K562 (cell line): ENCODE measurements around the gene CBLL1. TPM values are rescaled to one million over a fixed set of nuclear protein-coding genes. Genes with fewer than 3 reads are reported as not detected.

Experiments used
- ATAC-seq: fragments of 200-7000 bp; cut with Tn5 transposase; 3 replicates; pipeline ENCODE4 v1.9.1; 2020; ENCODE audit warnings: moderate library complexity
- BruUV-seq: library from RNA; stranded (reverse); fragments of 400-500 nt; replicated peaks from 2 replicates; lab custom pipeline; 2021; lab: Mats Ljungman, UMichigan
- CTCF ChIA-PET: fragments of 300-600 bp; formaldehyde crosslinking; extraction: SDS; loops from one replicate; lab custom pipeline; 2021; ENCODE audit warnings: low intra/inter-chr PET ratio; lab: Yijun Ruan, JAX
- POLR2A ChIA-PET: fragments of 300-600, 350-650 bp; sonication (Branson Sonifier 250); formaldehyde crosslinking; extraction: SDS; loops from one replicate; lab custom pipeline; 2021; ENCODE audit warnings: antibody characterized with exemption, inconsistent platforms; lab: Yijun Ruan, JAX
- DNase-seq, 4 experiments: peaks; one replicate each; pipeline versions ENCODE4 v3.0.0 to v3.0.0-alpha.2; 2011 to 2018; ENCODE audit warnings: low spot score in 3 of 4, mixed read lengths in 3 of 4; ENCODE audit errors: extremely low read depth in 1 of 4
- FAIRE-seq: peaks from 2 replicates; lab custom pipeline; 2011; peaks lifted over from hg19 to GRCh38; lab: Jason Lieb, UNC
- H2AFZ ChIP-seq: 2 replicates; pipeline ENCODE4 v1.6.0; 2011; ENCODE audit warnings: low read depth, low read length, control low read depth, inconsistent platforms
- H3K27ac ChIP-seq: fragments of 200-600 bp; 3 replicates; pipeline ENCODE4 v1.8.0; 2011; ENCODE audit warnings: low read depth, mild to moderate bottlenecking, control low read depth, inconsistent platforms, low read length, moderate library complexity, mixed read lengths; ENCODE audit errors: extremely low read depth
- H3K27me3 ChIP-seq, 2 experiments: fragments of 300-600 bp in 1 of 2; 2 replicates in 1 of 2; 3 replicates in 1 of 2; pipeline versions ENCODE4 v1.6.0 to v1.8.0; 2011; ENCODE audit warnings: inconsistent platforms in 2 of 2, low read length in 2 of 2, mild to moderate bottlenecking in 1 of 2, mixed read lengths in 1 of 2, moderate library complexity in 1 of 2; ENCODE audit not compliant: control insufficient read depth in 2 of 2, insufficient read depth in 2 of 2
- H3K36me3 ChIP-seq: fragments of 300-600 bp; 3 replicates; pipeline ENCODE4 v1.8.0; 2011; ENCODE audit warnings: mild to moderate bottlenecking, low read length, inconsistent platforms; ENCODE audit not compliant: control insufficient read depth, insufficient read depth
- H3K4me1 ChIP-seq, 2 experiments: fragments of 200-600 bp in 1 of 2; replicated peaks in 1 of 2; 2 replicates in 1 of 2; 3 replicates in 1 of 2; pipeline versions ENCODE4 v1.5.1 to v1.8.0; 2011; ENCODE audit warnings: inconsistent platforms in 2 of 2, low read length in 2 of 2, mild to moderate bottlenecking in 1 of 2, mixed read lengths in 1 of 2, moderate library complexity in 1 of 2; ENCODE audit not compliant: control insufficient read depth in 2 of 2, insufficient read depth in 2 of 2
- H3K4me2 ChIP-seq: 2 replicates; pipeline ENCODE4 v1.6.1; 2011; ENCODE audit warnings: low read length, control low read depth, inconsistent platforms, mixed read lengths; ENCODE audit not compliant: insufficient read depth
- H3K4me3 ChIP-seq: fragments of 200-600 bp; sonication (generic), shearing (Covaris generic); 2 replicates; pipeline ENCODE4 v1.5.1; 2016; ENCODE audit warnings: control low read depth, inconsistent platforms
- H3K79me2 ChIP-seq: fragments of 200-600 bp; 3 replicates; pipeline ENCODE4 v1.8.0; 2011; ENCODE audit warnings: low read length, inconsistent platforms; ENCODE audit not compliant: control insufficient read depth, insufficient read depth
- H3K9ac ChIP-seq, 2 experiments: 2 replicates each; pipeline versions ENCODE4 v1.6.0 to v1.6.1; 2011; ENCODE audit warnings: low read depth in 2 of 2, low read length in 2 of 2, control low read depth in 1 of 2, inconsistent platforms in 1 of 2, mild to moderate bottlenecking in 1 of 2, mixed read lengths in 1 of 2; ENCODE audit not compliant: insufficient read depth in 1 of 2
- H3K9me1 ChIP-seq: one replicate; pipeline ENCODE4 v1.6.0; 2011; ENCODE audit warnings: inconsistent platforms, mild to moderate bottlenecking, low read length, moderate library complexity; ENCODE audit not compliant: control insufficient read depth, insufficient read depth
- H3K9me3 ChIP-seq: replicated peaks from 2 replicates; pipeline ENCODE4 v1.5.1; 2011; ENCODE audit warnings: low read depth, low read length, inconsistent platforms; ENCODE audit not compliant: control insufficient read depth, insufficient read depth
- H4K20me1 ChIP-seq: replicated peaks from 2 replicates; pipeline ENCODE4 v1.6.1; 2011; ENCODE audit warnings: low read length, inconsistent platforms, mixed read lengths; ENCODE audit not compliant: control insufficient read depth, insufficient read depth
- DPF2 ChIP-seq: fragments of 450-650 bp; IDR thresholded peaks from 2 replicates; pipeline ENCODE4 v1.6.1; 2016
- GMEB1 ChIP-seq: fragments of 250-450 bp; sonication (Bioruptor Pico); IDR thresholded peaks from 2 replicates; pipeline ENCODE4 v1.4.0; 2020; ENCODE audit warnings: mild to moderate bottlenecking
- MTF1 ChIP-seq: fragments of 250-450 bp; sonication (Bioruptor Pico); IDR thresholded peaks from 2 replicates; pipeline ENCODE4 v1.9.0; 2021; ENCODE audit warnings: moderate library complexity, mild to moderate bottlenecking, inconsistent platforms, borderline replicate concordance
- SMAD3 ChIP-seq: fragments of 450-650 bp; formaldehyde crosslinking; conservative IDR thresholded peaks from 2 replicates; pipeline ENCODE4 v1.4.0; 2020; ENCODE audit warnings: mild to moderate bottlenecking
- WGBS: fragments of 100-300 bp; shearing (Covaris generic); methylation state at CpG from one replicate; pipeline ENCODE4 v1.1.6; 2016; ENCODE audit warnings: low coverage, mixed read lengths; ENCODE audit not compliant: insufficient coverage; ENCODE audit errors: missing lambda C conversion rate; 5-methylcytosine and 5-hydroxymethylcytosine counted together
- in situ Hi-C: fragments of 300-500 bp; cut with MboI; formaldehyde crosslinking; loops from 4 replicates; pipeline ENCODE4 v1.15.0; 2018; ENCODE audit warnings: inconsistent platforms, mixed read lengths
- intact Hi-C: fragments of 100-400 bp; cut with micrococcal nuclease; formaldehyde crosslinking; loops from 2 replicates; pipeline ENCODE4 v1.14.2; 2022
- polyA plus RNA-seq, 8 experiments: library from polyadenylated mRNA; depleted of rRNA in 4 of 8; stranded (reverse) in 5 of 8; unstranded in 3 of 8; fragments of >200 nt; fragmentation: Nextera tagmentation in 2 of 8; fragmentation: Illumina TruSeq in 1 of 8; extraction: Ambion mirVana in 2 of 8; extraction: Trizol in 1 of 8; gene quantifications; 2 replicates each; pipeline versions ENCODE4 v1.2.1 to v1.2.3, GENCODE V29; 2011 to 2014; ENCODE audit warnings: inconsistent platforms in 1 of 8, missing spikeins in 1 of 8
- total RNA-seq, 7 experiments: library from RNA; depleted of rRNA in 6 of 7; stranded (reverse); fragments of >200 nt in 6 of 7; fragmentation: Illumina TruSeq in 2 of 7; extraction: Trizol in 2 of 7; gene quantifications; 2 replicates each; pipeline versions ENCODE4 v1.2.1 to v1.2.3, GENCODE V29; 2011 to 2021; ENCODE audit warnings: low replicate concordance in 1 of 7

The CBLL1 gene
- total and polyA plus RNA-seq, 9 of the 15 experiments (the other 6 are each of a cell fraction or from before 2014, with no cell fraction given): 14.7 to 67.9 (median 35.4) TPM

GRCh38 chr7:107803009-107803610, 59.2 kb downstream of the CBLL1 start, which contains the start of gene SLC26A3:
SLC26A3 (minus strand) TSS chr7:107803223; CDS start chr7:107794509, 8,714 bp downstream.
- WGBS: 3% methylated on average over 2 of the region's 2 CpGs
- CTCF ChIA-PET: no interaction called here
- Histone ChIP-seq H3K4me2 (no peak within 1 kb of the TSS), H3K4me3 (no peak within 1 kb of the TSS), H3K9me1 (no peaks in the 10 kb centered on the region), H3K27me3 (peaks cover 10 to 12% of the 10 kb centered on the region in 2 experiments; a peak in 4 of 5 replicates), H3K4me1 (0 out of 5 replicates have a peak, but pooled peaks cover 0 to 4% of the 10 kb centered on the region in 2 experiments), H4K20me1 (no peaks in the 10 kb centered on the region), H3K9me3 (no peaks in the 10 kb centered on the region), H3K36me3 (no peaks in the 10 kb centered on the region), H2AFZ (no peak within 1 kb of the TSS), H3K27ac (no peak within 1 kb of the TSS), H3K9ac (no peak within 1 kb of the TSS), H3K79me2 (no peaks in the 10 kb centered on the region)
- DNase-seq (no peak), ATAC-seq (no peak), FAIRE-seq (no peak)
- TF ChIP-seq DPF2: no peak
- no peak for TF ChIP-seq SMAD3 (CRISPR knock-in tag)
- no peak for TF ChIP-seq MTF1
- TF ChIP-seq GMEB1 (CRISPR knock-in tag): no peak
- in situ Hi-C loops: no loop called here
- BruUV-seq: no TSS peak
- POLR2A ChIA-PET: no interaction called here
- intact Hi-C loops: no loop called here
